GM23338 (cell line): ENCODE results near the gene NTN3.

Experiments used
- CREB1 ChIP-seq: fragments of 250-450 bp; sonication (Bioruptor Pico); IDR thresholded peaks from 2 replicates; pipeline ENCODE4 v1.5.0; 2020; ENCODE audit warnings: low read depth, mild to moderate bottlenecking, moderate library complexity
- CTCF ChIP-seq, 2 experiments: fragments of 200-600 bp in 1 of 2; sonication (generic) in 1 of 2; conservative IDR thresholded peaks; 2 replicates each; pipeline versions ENCODE4 v1.5.1 to v1.6.1; 2016 to 2017; ENCODE audit warnings: antibody characterized with exemption in 2 of 2, low read depth in 2 of 2, mild to moderate bottlenecking in 2 of 2, moderate library complexity in 1 of 2
- ETS1 ChIP-seq: IDR thresholded peaks from 2 replicates; pipeline ENCODE4 v1.6.1; 2016; ENCODE audit warnings: antibody characterized with exemption
- EZH2 ChIP-seq: fragments of 200-600 bp; sonication (generic); IDR thresholded peaks from one replicate; pipeline ENCODE4 v1.8.0; 2017; ENCODE audit warnings: antibody characterized with exemption, mild to moderate bottlenecking, low read depth; ENCODE audit not compliant: unreplicated experiment
- EZH2phosphoT487 ChIP-seq: fragments of 200-600 bp; sonication (generic); IDR thresholded peaks from one replicate; pipeline ENCODE4 v1.8.1; 2018; ENCODE audit warnings: antibody characterized with exemption; ENCODE audit not compliant: unreplicated experiment
- JUNB ChIP-seq: IDR thresholded peaks from one replicate; pipeline ENCODE4 v1.6.1; 2016; ENCODE audit warnings: antibody characterized with exemption; ENCODE audit not compliant: unreplicated experiment
- NANOG ChIP-seq: IDR thresholded peaks from 2 replicates; pipeline ENCODE4 v1.6.1; 2016; ENCODE audit warnings: antibody characterized with exemption, borderline replicate concordance
- POLR2AphosphoS5 ChIP-seq: IDR thresholded peaks from 2 replicates; pipeline ENCODE4 v1.6.1; 2016; ENCODE audit warnings: antibody characterized with exemption, low read depth
- REST ChIP-seq: IDR thresholded peaks from one replicate; pipeline ENCODE4 v1.6.1; 2018; ENCODE audit warnings: antibody characterized with exemption; ENCODE audit not compliant: unreplicated experiment
- STAT1 ChIP-seq: IDR thresholded peaks from one replicate; pipeline ENCODE4 v1.6.1; 2016; ENCODE audit warnings: antibody characterized with exemption; ENCODE audit not compliant: unreplicated experiment
- ZNF331 ChIP-seq: fragments of 250-450 bp; sonication (Bioruptor Pico); IDR thresholded peaks from 2 replicates; pipeline ENCODE4 v1.5.0; 2020; ENCODE audit warnings: low read depth, mild to moderate bottlenecking, moderate library complexity
- ZNF462 ChIP-seq: fragments of 250-450 bp; sonication (Bioruptor Pico); IDR thresholded peaks from 2 replicates; pipeline ENCODE4 v1.5.0; 2020; ENCODE audit warnings: mild to moderate bottlenecking, moderate library complexity

- TF ChIP-seq CTCF (conservative IDR thresholded peaks at IDR 0.05; ENCODE audit: low read depth in 2 of 2): no peak
- TF ChIP-seq POLR2AphosphoS5: no peak
- no peak for TF ChIP-seq REST
- TF ChIP-seq STAT1: no peak
- no peak for TF ChIP-seq NANOG
- no peak for TF ChIP-seq CREB1 (CRISPR knock-in tag)
- no peak for TF ChIP-seq EZH2
- no peak for TF ChIP-seq EZH2phosphoT487
- no peak for TF ChIP-seq ETS1
- no peak for TF ChIP-seq JUNB
- no peak for TF ChIP-seq ZNF462 (CRISPR knock-in tag)
- TF ChIP-seq ZNF331: no peak
These were observed 36.6 kb downstream of the NTN3 start for GRCh38 chr16:2507665-2508064.
